LNCAP (cell line): ENCODE results near the gene PPP1R14C.

ENCODE experiments used
- TF ChIP-seq, protein P1 (sequence below): fragments of 450-650 bp; IDR thresholded peaks from 2 replicates; pipeline ENCODE4 v1.5.1; 2017; ENCODE audit warnings: mild to moderate bottlenecking

The PPP1R14C gene

DNA sequence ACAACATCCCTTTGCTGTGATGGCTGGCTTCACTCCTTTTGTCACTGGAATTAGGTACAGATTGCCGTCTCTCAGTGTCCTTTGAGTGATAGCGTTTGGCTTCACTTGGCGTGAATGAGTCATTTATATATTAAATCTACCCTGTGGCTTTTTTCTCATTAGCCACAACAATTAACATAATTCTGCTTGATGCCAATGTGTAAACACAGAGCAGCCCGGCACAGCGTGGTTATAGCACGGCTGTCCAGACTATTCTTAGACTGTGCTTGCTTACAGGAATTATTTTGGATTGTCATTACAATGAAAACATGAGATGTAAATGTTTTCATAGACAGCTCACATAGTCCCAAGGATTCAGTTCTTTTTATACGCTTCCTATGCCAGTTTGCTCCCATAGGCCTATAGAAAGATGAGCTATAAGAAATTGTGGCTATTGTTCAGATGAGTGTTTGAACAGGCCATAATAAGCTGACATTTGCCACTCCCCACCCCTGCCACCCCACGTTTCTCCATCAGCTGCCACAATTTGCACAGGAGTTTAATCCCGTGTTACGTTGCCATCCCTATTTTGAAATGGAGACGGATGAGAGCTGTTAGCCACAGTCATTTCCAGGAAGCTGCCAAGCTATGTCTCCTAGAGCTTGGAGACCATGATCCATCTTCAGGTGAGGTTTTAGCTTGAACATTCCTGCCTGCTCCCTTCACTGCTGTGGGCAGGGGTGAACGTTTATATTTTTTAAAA lies 65.9 kb downstream of the PPP1R14C start:
- TF ChIP-seq, protein P1, sequence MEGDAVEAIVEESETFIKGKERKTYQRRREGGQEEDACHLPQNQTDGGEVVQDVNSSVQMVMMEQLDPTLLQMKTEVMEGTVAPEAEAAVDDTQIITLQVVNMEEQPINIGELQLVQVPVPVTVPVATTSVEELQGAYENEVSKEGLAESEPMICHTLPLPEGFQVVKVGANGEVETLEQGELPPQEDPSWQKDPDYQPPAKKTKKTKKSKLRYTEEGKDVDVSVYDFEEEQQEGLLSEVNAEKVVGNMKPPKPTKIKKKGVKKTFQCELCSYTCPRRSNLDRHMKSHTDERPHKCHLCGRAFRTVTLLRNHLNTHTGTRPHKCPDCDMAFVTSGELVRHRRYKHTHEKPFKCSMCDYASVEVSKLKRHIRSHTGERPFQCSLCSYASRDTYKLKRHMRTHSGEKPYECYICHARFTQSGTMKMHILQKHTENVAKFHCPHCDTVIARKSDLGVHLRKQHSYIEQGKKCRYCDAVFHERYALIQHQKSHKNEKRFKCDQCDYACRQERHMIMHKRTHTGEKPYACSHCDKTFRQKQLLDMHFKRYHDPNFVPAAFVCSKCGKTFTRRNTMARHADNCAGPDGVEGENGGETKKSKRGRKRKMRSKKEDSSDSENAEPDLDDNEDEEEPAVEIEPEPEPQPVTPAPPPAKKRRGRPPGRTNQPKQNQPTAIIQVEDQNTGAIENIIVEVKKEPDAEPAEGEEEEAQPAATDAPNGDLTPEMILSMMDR, result no peak

DNA sequence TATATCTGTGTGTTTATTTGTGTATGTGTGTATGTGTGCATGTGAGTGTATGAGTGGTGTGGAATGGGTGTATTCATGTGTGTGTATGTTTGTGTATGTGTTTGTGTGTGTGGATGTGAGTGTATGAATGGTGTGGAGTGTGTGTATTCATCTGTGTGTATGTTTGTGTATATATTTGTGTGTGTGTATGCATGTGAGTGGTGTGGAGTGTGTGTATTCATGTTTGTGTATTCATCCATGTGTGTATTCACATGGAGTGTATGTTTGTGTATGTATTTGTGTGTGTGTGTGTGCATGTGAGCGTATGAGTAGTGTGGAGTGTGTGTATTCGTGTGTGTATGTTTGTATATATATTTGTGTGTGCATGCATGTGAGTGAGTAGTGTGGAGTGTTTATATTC lies 66.6 kb downstream of the PPP1R14C start:
- TF ChIP-seq, protein P1, result no peak

- TF ChIP-seq, protein P1, result no peak
Measured at GRCh38 chr6:150211700-150212511, 69.1 kb downstream of the PPP1R14C start.

- TF ChIP-seq, protein P1, result no peak
Measured at GRCh38 chr6:150212778-150213177, 69.9 kb downstream of the PPP1R14C start.

DNA sequence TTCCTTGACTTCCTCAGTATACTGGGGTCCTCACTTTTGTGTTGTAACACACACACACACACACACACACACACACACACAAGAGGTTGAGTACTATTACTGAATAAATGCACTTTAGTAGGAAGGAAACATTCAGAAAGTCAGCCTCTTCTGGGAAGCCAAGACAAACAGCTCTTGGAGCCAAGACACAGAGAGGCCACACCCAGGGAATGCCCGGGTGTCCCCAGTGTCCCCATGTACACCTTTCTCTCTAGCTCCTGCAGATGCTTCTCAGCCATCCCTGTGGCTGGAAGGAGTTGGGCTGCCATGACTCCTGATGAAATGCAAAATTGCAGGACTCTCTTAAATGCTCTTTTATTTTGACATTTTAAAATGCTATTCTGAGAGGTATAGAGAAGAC lies 70.5 kb downstream of the PPP1R14C start:
- TF ChIP-seq, protein P1, result no peak

- TF ChIP-seq, protein P1, result no peak
Measured at GRCh38 chr6:150214310-150214709, 71.5 kb downstream of the PPP1R14C start.

GRCh38 chr6:150220634-150221551 lies 78.0 kb downstream of the PPP1R14C start:
- TF ChIP-seq, protein P1, result no peak
